Sigmoid colon (tissue), 4 donors: ENCODE measurements around the gene ALOX12.

Experiments used
- CTCF ChIP-seq, 4 experiments: fragments of 450-650 bp in 3 of 4; fragments of 200-600 bp in 1 of 4; IDR thresholded peaks; one replicate each; pipeline ENCODE4 v1.5.1; 2016 to 2019; ENCODE audit warnings: antibody characterized with exemption in 4 of 4, mild to moderate bottlenecking in 3 of 4, moderate library complexity in 2 of 4
- POLR2A ChIP-seq, 2 donors: fragments of 450-650 bp; IDR thresholded peaks; one replicate each; pipeline ENCODE4 v1.6.1; 2016; ENCODE audit warnings: antibody characterized with exemption in 2 of 2, mild to moderate bottlenecking in 2 of 2, moderate library complexity in 2 of 2
- POLR2AphosphoS5 ChIP-seq, 4 donors: sonication (generic); formaldehyde crosslinking; IDR thresholded peaks; one replicate each; pipeline ENCODE4 v1.6.1; 2017; ENCODE audit warnings: antibody characterized with exemption in 4 of 4

DNA sequence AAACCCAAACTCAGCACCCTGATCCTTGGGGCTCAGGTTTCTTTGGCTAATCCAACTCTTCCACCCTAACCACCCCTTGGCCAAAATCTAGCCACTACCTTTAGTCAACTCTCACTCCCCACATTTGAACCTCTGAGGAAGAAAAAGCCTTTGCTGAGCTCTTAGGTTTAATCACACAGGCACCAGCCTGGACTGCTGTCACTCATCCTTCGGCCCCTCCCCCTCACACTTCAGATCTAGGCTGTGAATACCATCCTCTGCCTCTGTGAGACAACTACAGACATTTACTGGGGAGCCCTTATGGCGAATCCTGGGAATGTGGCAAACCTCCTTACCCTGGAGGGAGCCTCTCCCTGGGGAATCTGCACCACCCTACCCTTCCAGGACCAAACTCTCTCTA is 11.3 kb downstream of the ALOX12 start:
- TF ChIP-seq CTCF (IDR thresholded peaks at IDR 0.05) (no peak), POLR2AphosphoS5 (IDR thresholded peaks at IDR 0.05) (no peak), POLR2A (IDR thresholded peaks at IDR 0.05) (no peak)
